Parathyroid adenoma (tissue), 2 donors: ENCODE results near the gene PCCB.
"Not testable (repeated sequence)": the region's sequence is repeated elsewhere in the genome, so short reads cannot be mapped to it uniquely, and the experiment has no call there.

Source experiments
- H2AFZ ChIP-seq: fragments of 300-600 bp; sonication (generic); one replicate; pipeline ENCODE4 v1.7.0; 2017; ENCODE audit warnings: antibody characterized with exemption, mild to moderate bottlenecking
- H3K27ac ChIP-seq: fragments of 300-600 bp; sonication (generic); one replicate; pipeline ENCODE4 v1.7.0; 2017
- H3K27me3 ChIP-seq: fragments of 300-600 bp; sonication (generic); one replicate; pipeline ENCODE4 v1.7.0; 2017; ENCODE audit warnings: low read length; ENCODE audit not compliant: control insufficient read depth, insufficient read depth
- H3K36me3 ChIP-seq: fragments of 300-600 bp; sonication (generic); one replicate; pipeline ENCODE4 v1.7.0; 2017; ENCODE audit warnings: low read length; ENCODE audit not compliant: control insufficient read depth, insufficient read depth
- H3K4me1 ChIP-seq: fragments of 300-600 bp; sonication (generic); one replicate; pipeline ENCODE4 v1.7.0; 2017; ENCODE audit warnings: control low read depth
- H3K4me2 ChIP-seq: fragments of 300-600 bp; sonication (generic); one replicate; pipeline ENCODE4 v1.7.0; 2017; ENCODE audit warnings: low read length
- H3K4me3 ChIP-seq: fragments of 300-600 bp; sonication (generic); one replicate; pipeline ENCODE4 v1.7.0; 2017; ENCODE audit warnings: low read depth, low read length
- H3K79me2 ChIP-seq: fragments of 300-600 bp; sonication (generic); one replicate; pipeline ENCODE4 v1.7.0; 2017; ENCODE audit warnings: control low read depth
- H3K9ac ChIP-seq: fragments of 300-600 bp; sonication (generic); one replicate; pipeline ENCODE4 v1.7.0; 2017; ENCODE audit warnings: mild to moderate bottlenecking
- H3K9me3 ChIP-seq: fragments of 300-600 bp; sonication (generic); one replicate; pipeline ENCODE4 v1.7.0; 2017; ENCODE audit warnings: low read length; ENCODE audit not compliant: control insufficient read depth
- CTCF ChIP-seq: fragments of 300-600 bp; sonication (generic); IDR thresholded peaks from one replicate; pipeline ENCODE4 v1.7.0; 2017; ENCODE audit warnings: antibody characterized with exemption, mild to moderate bottlenecking
- donor health status: primary hyperparathyroidism.

Gene PCCB

GRCh38 chr3:136250059-136250902 lies at the start of gene PCCB:
Gene PCCB (plus strand): TSS chr3:136250340. CDS start chr3:136250376, 36 bp downstream.
- H3K9me3 ChIP-seq = no peaks in the 10 kb centered on the region
- peak within 1 kb of the TSS; percentile 99 for H2AFZ ChIP-seq
- peak within 1 kb of the TSS; percentile 77 for H3K4me2 ChIP-seq

GRCh38 chr3:136207489-136208115 lies 42.5 kb upstream of the PCCB start:
- H3K36me3 ChIP-seq = no peaks in the 10 kb centered on the region
- no peaks in the 10 kb centered on the region for H3K9me3 ChIP-seq
- no peak overlapping the region for H3K9ac ChIP-seq
- H3K4me1 ChIP-seq = no peaks in the 10 kb centered on the region
- no peak for TF ChIP-seq CTCF
- H3K27me3 ChIP-seq = no peaks in the 10 kb centered on the region
- H3K4me3 ChIP-seq = no peak overlapping the region
- H2AFZ ChIP-seq = no peak overlapping the region
- H3K27ac ChIP-seq = no peak overlapping the region
- H3K4me2 ChIP-seq = no peak overlapping the region
- H3K79me2 ChIP-seq = no peaks in the 10 kb centered on the region

More at GRCh38 chr3:136250059-136250902, at the start of gene PCCB:
- no peaks in the 10 kb centered on the region for H3K27me3 ChIP-seq
- H3K27ac ChIP-seq = peak within 1 kb of the TSS; percentile 87
- H3K79me2 ChIP-seq = no peaks in the 10 kb centered on the region
- peak within 1 kb of the TSS; percentile 43 for H3K9ac ChIP-seq
- no peaks in the 10 kb centered on the region for H3K36me3 ChIP-seq
- TF ChIP-seq CTCF = peak; percentile 94
- H3K4me3 ChIP-seq = peak within 1 kb of the TSS; percentile 85
- no peaks in the 10 kb centered on the region for H3K4me1 ChIP-seq

- Histone ChIP-seq H3K9ac (no peak overlapping the region), H3K9me3 (no peaks in the 10 kb centered on the region), H3K36me3 (no peaks in the 10 kb centered on the region), H3K27ac (no peak overlapping the region), H2AFZ (no peak overlapping the region), H3K4me1 (no peaks in the 10 kb centered on the region), H3K27me3 (no peaks in the 10 kb centered on the region), H3K4me3 (no peak overlapping the region), H3K79me2 (no peaks in the 10 kb centered on the region), H3K4me2 (no peak overlapping the region)
- no peak for TF ChIP-seq CTCF
These were observed 40.2 kb upstream of the PCCB start for GRCh38 chr3:136209921-136210320.

DNA sequence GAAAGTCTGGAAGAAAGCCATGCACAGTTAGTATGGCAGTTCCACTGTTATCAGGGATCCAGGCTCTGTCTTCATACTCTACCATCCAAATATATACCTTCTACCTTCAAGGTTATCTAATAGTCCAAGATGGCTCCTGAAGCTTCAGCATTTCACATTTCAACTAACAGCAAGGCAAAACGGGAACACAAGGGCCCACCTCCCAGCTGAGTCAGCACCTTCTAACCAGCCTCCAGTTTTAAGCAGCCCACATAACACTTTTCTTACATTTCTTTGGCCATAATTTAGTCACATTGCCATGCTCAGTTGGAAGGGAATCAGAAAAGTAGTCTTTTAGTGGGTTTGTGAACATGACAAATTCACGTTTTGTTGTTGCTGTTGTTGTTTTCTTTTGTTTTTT lies 38.6 kb upstream of the PCCB start:
- TF ChIP-seq CTCF = no peak
- Histone ChIP-seq H3K4me2 (no peak overlapping the region), H2AFZ (no peak overlapping the region), H3K36me3 (no peaks in the 10 kb centered on the region), H3K4me3 (no peak overlapping the region), H3K9ac (no peak overlapping the region), H3K9me3 (no peaks in the 10 kb centered on the region), H3K79me2 (no peaks in the 10 kb centered on the region), H3K27ac (no peak overlapping the region), H3K27me3 (no peaks in the 10 kb centered on the region), H3K4me1 (no peaks in the 10 kb centered on the region)

- not testable (repeated sequence) for H3K4me1 ChIP-seq
These were observed 27.4 kb upstream of the PCCB start for GRCh38 chr3:136222746-136223145.

More at GRCh38 chr3:136222746-136223145, 27.4 kb upstream of the PCCB start:
- not testable (repeated sequence) for H3K4me2 ChIP-seq, H3K27ac ChIP-seq, H3K4me3 ChIP-seq, H3K79me2 ChIP-seq, H3K27me3 ChIP-seq, H3K36me3 ChIP-seq, H2AFZ ChIP-seq, H3K9me3 ChIP-seq, H3K9ac ChIP-seq
